Astrocyte (in vitro differentiated cells and primary cell): ENCODE results near the gene NPAT.

ENCODE experiments used
- EZH2 ChIP-seq: IDR thresholded peaks from 2 replicates; pipeline ENCODE4 v1.6.1; 2012; ENCODE audit warnings: mild to moderate bottlenecking, low read length, inconsistent platforms; ENCODE audit not compliant: insufficient read depth
- TF ChIP-seq, protein P1 (sequence below): IDR thresholded peaks from 2 replicates; pipeline ENCODE4 v1.5.1; 2011; ENCODE audit warnings: low read depth, mild to moderate bottlenecking, inconsistent platforms, low read length, moderate library complexity; ENCODE audit not compliant: insufficient read depth

DNA sequence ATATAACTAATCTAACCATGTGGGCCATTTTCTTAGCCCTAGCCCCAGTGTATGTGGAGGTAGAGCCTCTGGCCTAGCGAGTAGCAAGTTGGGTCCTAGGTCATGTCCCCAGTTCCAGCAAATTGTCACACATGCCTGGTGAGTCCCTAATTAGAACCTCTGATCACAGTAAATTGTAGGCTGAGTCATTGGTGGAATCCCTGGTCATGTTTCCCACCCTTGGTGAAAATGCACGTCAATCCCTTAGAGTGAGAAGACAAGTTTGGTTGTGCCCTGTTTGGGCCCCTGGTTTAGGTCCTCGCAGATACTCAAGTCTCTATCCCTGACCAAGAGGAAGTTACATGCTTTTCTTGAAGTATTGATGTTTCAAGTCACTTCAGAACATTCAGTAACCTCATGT lies 47.1 kb upstream of the NPAT start:
- TF ChIP-seq, protein P1, sequence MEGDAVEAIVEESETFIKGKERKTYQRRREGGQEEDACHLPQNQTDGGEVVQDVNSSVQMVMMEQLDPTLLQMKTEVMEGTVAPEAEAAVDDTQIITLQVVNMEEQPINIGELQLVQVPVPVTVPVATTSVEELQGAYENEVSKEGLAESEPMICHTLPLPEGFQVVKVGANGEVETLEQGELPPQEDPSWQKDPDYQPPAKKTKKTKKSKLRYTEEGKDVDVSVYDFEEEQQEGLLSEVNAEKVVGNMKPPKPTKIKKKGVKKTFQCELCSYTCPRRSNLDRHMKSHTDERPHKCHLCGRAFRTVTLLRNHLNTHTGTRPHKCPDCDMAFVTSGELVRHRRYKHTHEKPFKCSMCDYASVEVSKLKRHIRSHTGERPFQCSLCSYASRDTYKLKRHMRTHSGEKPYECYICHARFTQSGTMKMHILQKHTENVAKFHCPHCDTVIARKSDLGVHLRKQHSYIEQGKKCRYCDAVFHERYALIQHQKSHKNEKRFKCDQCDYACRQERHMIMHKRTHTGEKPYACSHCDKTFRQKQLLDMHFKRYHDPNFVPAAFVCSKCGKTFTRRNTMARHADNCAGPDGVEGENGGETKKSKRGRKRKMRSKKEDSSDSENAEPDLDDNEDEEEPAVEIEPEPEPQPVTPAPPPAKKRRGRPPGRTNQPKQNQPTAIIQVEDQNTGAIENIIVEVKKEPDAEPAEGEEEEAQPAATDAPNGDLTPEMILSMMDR, result no peak
- TF ChIP-seq EZH2, result no peak
